ENCODE measurements around the gene NTSR2. TPM values are rescaled to one million over a fixed set of nuclear protein-coding genes. Genes with fewer than 3 reads are reported as not detected.

NTSR2 gene
- total and polyA plus RNA-seq, 7 donors: 0.04 to 0.60 TPM; not detected in 5

DNA sequence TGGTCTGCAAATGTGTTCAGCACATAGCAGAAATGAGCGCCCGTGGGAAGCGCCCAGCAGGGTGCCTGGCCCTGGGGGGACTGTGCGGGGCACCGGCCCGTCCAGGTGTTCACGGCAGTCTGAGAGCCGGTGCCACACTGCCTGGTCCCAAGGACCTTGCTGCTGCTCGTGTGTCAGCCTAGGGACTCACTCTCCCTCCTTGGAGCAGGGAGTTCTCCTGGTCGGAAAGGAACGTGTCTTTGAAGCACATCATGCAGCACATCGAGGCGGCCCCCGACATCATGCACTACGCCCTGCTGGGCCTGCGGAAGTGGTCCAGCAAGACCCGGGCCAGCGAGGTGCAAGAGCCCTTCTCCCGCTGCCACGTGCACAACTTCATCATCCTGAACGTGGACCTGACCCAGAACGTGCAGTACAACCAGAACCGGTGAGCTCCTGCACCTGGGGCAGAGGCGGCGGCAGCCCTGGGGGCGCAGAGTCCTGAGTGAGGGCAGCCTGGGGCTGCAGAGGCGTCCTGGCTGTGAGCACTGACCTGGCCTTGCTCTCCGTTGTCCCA is 36.0 kb downstream of the NTSR2 start:
- Histone ChIP-seq H3K36me3 (no peaks in the 10 kb centered on the region), H3K4me3 (no peak overlapping the region), H3K27ac (no peak overlapping the region), H3K9me3 (no peaks in the 10 kb centered on the region), H3K4me1 (no peaks in the 10 kb centered on the region), H3K27me3 (no peaks in the 10 kb centered on the region)
- intact Hi-C loops (cut with DNase I): no loop called here
- WGBS, 2 donors: 92 to 93% methylated on average over 28 of the region's 28 CpGs
- DNase-seq: peak; percentile 60
- TF ChIP-seq, protein P1, sequence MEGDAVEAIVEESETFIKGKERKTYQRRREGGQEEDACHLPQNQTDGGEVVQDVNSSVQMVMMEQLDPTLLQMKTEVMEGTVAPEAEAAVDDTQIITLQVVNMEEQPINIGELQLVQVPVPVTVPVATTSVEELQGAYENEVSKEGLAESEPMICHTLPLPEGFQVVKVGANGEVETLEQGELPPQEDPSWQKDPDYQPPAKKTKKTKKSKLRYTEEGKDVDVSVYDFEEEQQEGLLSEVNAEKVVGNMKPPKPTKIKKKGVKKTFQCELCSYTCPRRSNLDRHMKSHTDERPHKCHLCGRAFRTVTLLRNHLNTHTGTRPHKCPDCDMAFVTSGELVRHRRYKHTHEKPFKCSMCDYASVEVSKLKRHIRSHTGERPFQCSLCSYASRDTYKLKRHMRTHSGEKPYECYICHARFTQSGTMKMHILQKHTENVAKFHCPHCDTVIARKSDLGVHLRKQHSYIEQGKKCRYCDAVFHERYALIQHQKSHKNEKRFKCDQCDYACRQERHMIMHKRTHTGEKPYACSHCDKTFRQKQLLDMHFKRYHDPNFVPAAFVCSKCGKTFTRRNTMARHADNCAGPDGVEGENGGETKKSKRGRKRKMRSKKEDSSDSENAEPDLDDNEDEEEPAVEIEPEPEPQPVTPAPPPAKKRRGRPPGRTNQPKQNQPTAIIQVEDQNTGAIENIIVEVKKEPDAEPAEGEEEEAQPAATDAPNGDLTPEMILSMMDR (IDR thresholded peaks at IDR 0.05): no peak
- TF ChIP-seq POLR2A (IDR thresholded peaks at IDR 0.05) (no peak), EP300 (IDR thresholded peaks at IDR 0.05) (no peak)

DNA sequence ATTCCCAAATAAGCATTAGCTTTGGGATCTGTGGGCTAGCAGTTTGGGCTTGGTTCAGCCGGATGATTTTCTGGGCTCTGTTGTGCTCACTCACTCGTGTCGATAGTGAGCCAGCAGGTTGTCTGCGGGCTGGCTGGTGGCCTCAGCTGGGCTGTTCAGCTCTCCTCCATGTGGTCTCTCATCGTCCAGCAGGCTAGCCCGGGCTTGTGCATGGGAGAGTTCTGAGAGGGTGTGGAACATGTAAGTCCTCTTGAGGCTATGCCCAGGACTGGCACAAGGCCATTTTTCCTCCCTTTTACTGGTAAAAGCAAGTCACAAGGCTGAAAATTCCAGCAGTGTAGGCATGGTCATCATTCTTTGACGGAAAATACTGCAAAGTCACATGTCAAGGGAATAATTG is 38.5 kb downstream of the NTSR2 start:
- no peaks in the 10 kb centered on the region for H3K36me3 ChIP-seq
- TF ChIP-seq, protein P1 (IDR thresholded peaks at IDR 0.05): no peak
- TF ChIP-seq EP300 (IDR thresholded peaks at IDR 0.05) (no peak), POLR2A (IDR thresholded peaks at IDR 0.05) (no peak), POLR2AphosphoS5 (IDR thresholded peaks at IDR 0.05) (no peak)
- intact Hi-C loops (cut with DNase I): no loop called here
- H3K4me3 ChIP-seq: no peak overlapping the region
- no peaks in the 10 kb centered on the region for H3K27me3 ChIP-seq
- peaks cover 0 to 6% (median 2%) of the 10 kb centered on the region in 4 donors for H3K9me3 ChIP-seq
- H3K4me1 ChIP-seq: no peaks in the 10 kb centered on the region
- DNase-seq: no peak
- H3K27ac ChIP-seq: no peak overlapping the region
- WGBS, 2 donors: 92 to 94% methylated on average over 7 of the region's 7 CpGs

DNA sequence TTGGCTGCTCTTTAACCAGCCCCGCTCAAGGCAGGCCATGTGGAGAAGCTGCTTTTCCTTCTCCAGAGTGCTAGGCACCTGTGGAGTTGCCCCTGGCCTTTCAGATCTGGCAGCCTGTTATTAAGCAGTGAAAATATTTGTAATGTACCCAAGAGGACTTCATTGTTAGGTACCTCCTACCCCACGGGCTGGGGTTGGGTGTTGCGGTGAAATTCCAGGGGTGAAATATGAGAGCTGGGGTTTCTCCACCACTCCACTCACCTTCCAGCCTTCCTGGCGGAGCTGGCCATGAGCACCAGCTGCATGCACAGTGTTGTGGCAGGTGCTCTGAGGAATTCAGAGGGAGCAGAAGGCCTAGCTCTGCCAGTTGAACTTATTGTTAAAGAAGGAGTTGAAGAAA is 39.1 kb downstream of the NTSR2 start:
- Histone ChIP-seq H3K27me3 (no peaks in the 10 kb centered on the region), H3K4me3 (no peak overlapping the region), H3K36me3 (no peaks in the 10 kb centered on the region), H3K9me3 (peaks cover 0 to 6% (median 2%) of the 10 kb centered on the region in 4 donors), H3K4me1 (no peaks in the 10 kb centered on the region), H3K27ac (no peak overlapping the region)
- intact Hi-C loops (cut with DNase I): no loop called here
- TF ChIP-seq EP300 (IDR thresholded peaks at IDR 0.05): no peak
- DNase-seq: no peak
- WGBS, 2 donors: 87 to 94% methylated on average over 4 of the region's 4 CpGs

DNA sequence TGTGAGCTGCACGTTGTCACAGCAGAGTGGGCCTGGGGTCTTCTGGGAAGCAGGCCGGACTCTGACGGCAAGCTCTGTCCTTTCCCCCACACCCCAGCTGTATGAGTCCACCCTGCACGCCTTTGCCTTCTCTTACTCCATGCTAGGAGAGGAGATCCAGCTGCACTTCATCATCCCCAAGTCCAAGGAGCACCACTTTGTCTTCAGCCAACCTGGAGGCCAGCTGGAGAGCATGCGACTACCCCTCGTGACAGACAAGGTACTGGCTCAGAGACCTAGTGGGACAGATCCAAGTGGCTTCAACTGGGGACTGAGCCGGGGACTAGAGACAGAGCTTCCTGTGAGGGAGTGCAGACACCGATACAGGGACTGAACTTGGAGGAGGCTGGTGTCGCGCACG is 40.1 kb downstream of the NTSR2 start:
- H3K27me3 ChIP-seq: no peaks in the 10 kb centered on the region
- peaks cover 0 to 6% (median 2%) of the 10 kb centered on the region in 4 donors for H3K9me3 ChIP-seq
- no peaks in the 10 kb centered on the region for H3K4me1 ChIP-seq
- intact Hi-C loops (cut with DNase I): no loop called here
- no peak for TF ChIP-seq POLR2A (IDR thresholded peaks at IDR 0.05)
- no peak for TF ChIP-seq POLR2AphosphoS5 (IDR thresholded peaks at IDR 0.05)
- TF ChIP-seq, protein P1 (IDR thresholded peaks at IDR 0.05): no peak
- TF ChIP-seq EP300 (IDR thresholded peaks at IDR 0.05): no peak
- H3K4me3 ChIP-seq: no peak overlapping the region
- no peak overlapping the region for H3K27ac ChIP-seq
- H3K36me3 ChIP-seq: no peaks in the 10 kb centered on the region
- DNase-seq: no peak
- WGBS, 2 donors: 86 to 90% methylated on average over 11 of the region's 11 CpGs

DNA sequence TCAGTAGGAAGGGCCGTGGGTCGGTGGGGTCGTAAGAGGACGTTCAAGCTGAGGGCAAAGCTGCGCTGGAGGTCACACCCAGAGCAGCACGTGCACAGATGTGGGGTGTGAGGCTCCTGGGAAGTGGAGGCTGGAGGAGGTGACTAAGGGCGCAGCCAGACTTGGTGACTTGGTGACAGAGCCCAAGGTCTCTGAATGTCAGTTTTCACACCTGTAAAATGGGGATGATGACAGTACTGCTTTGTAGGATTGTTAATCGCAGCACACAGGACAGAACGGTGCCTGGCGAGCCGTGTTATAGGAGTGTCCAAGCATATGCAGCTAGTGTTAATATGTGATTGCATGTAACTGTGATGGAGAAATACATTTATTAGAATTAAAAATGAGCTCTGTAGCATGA is 40.8 kb downstream of the NTSR2 start:
- Histone ChIP-seq H3K36me3 (no peaks in the 10 kb centered on the region), H3K4me1 (no peaks in the 10 kb centered on the region), H3K27me3 (no peaks in the 10 kb centered on the region), H3K4me3 (no peak overlapping the region), H3K27ac (no peak overlapping the region), H3K9me3 (peaks cover 0 to 6% (median 2%) of the 10 kb centered on the region in 4 donors)
- no peak for TF ChIP-seq POLR2A (IDR thresholded peaks at IDR 0.05)
- no peak for TF ChIP-seq POLR2AphosphoS5 (IDR thresholded peaks at IDR 0.05)
- TF ChIP-seq, protein P1 (IDR thresholded peaks at IDR 0.05): no peak
- no peak for TF ChIP-seq EP300 (IDR thresholded peaks at IDR 0.05)
- intact Hi-C loops (cut with DNase I): no loop called here
- no peak for DNase-seq
- WGBS, 2 donors: 87 to 90% methylated on average over 11 of the region's 11 CpGs
